Measurements from ENCODE around the gene DCDC1.

DNA sequence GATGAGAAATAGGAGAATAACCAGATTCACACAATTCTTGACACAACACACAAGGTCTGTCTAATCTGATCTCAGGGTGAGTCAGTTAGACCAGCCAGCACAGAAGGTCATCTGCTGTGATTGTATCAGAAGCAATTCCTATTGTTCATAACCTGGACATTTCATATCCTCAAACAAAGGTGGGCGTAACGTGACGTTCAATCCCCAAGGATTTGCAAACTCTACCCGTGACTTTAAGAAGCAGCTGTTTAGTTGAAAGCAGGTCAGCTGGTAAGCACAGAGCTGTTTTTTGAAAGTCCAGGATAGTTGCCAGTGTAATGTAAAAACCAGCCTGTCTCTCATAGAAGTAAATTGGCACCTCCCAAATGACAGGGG is 385.1 kb downstream of the DCDC1 start:
- TF ChIP-seq, protein P1, sequence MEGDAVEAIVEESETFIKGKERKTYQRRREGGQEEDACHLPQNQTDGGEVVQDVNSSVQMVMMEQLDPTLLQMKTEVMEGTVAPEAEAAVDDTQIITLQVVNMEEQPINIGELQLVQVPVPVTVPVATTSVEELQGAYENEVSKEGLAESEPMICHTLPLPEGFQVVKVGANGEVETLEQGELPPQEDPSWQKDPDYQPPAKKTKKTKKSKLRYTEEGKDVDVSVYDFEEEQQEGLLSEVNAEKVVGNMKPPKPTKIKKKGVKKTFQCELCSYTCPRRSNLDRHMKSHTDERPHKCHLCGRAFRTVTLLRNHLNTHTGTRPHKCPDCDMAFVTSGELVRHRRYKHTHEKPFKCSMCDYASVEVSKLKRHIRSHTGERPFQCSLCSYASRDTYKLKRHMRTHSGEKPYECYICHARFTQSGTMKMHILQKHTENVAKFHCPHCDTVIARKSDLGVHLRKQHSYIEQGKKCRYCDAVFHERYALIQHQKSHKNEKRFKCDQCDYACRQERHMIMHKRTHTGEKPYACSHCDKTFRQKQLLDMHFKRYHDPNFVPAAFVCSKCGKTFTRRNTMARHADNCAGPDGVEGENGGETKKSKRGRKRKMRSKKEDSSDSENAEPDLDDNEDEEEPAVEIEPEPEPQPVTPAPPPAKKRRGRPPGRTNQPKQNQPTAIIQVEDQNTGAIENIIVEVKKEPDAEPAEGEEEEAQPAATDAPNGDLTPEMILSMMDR (IDR thresholded peaks at IDR 0.05; ENCODE audit: low read depth, low read length): no peak
- TF ChIP-seq EZH2phosphoT487 (IDR thresholded peaks at IDR 0.05; ENCODE audit: low read depth): no peak
